C4-2B (cell line): ENCODE measurements around the gene PRDX6.

Source experiments
- ZFX ChIP-seq: fragments of 450-650 bp; IDR thresholded peaks from 2 replicates; pipeline ENCODE4 v1.6.1; 2017
- TF ChIP-seq, protein P1 (sequence below): fragments of 450-650 bp; conservative IDR thresholded peaks from 2 replicates; pipeline ENCODE4 v1.5.1; 2017; ENCODE audit warnings: mild to moderate bottlenecking

DNA sequence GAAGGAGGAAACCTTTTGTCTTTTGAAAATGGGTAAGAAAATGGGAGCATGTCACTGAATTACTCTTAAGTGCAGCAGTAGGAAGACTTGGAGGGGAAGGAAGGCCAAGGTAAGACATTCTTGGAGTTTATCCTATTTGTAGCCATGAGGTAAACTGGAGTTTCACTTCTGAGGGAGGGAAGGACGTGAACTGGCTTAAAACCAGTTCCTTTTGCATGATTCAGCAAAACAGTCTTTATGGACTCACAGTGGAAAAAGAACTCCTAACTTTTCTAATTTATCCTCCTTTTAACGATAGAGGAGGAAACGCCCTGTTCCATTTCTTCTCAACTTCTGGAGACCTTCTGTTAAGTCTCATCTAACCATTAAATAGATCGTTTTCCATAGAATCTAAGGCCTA is 2.5 kb downstream of the PRDX6 start:
- TF ChIP-seq, protein P1, sequence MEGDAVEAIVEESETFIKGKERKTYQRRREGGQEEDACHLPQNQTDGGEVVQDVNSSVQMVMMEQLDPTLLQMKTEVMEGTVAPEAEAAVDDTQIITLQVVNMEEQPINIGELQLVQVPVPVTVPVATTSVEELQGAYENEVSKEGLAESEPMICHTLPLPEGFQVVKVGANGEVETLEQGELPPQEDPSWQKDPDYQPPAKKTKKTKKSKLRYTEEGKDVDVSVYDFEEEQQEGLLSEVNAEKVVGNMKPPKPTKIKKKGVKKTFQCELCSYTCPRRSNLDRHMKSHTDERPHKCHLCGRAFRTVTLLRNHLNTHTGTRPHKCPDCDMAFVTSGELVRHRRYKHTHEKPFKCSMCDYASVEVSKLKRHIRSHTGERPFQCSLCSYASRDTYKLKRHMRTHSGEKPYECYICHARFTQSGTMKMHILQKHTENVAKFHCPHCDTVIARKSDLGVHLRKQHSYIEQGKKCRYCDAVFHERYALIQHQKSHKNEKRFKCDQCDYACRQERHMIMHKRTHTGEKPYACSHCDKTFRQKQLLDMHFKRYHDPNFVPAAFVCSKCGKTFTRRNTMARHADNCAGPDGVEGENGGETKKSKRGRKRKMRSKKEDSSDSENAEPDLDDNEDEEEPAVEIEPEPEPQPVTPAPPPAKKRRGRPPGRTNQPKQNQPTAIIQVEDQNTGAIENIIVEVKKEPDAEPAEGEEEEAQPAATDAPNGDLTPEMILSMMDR = no peak
- no peak for TF ChIP-seq ZFX
